ENCODE data around the gene MRGPRG. TPM values are rescaled to one million over a fixed set of nuclear protein-coding genes. Genes with fewer than 3 reads are reported as not detected.

MRGPRG gene
- total RNA-seq, 1 experiment from 2014 or later: not detected

DNA sequence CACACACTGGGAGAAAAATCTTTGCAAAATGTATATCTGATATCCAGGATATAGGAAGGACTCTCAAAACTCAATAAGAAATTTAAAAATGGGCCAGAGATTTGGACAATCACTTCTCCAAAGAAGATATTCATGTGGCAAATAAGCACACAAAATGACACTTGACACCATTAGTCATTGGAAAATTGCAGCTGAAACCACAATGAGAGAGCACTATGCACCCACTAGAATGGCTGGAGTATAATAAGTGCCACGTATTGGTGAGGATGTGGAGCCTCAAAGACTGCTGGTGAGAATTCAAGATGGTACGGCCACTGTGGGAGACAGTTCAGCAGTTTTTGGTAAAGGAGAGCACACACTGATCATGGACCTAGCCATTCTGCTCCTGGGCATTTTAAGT is 40.7 kb downstream of the MRGPRG start:
- Histone ChIP-seq H3K4me3 (ENCODE audit: low read depth, low read length, poor library complexity, severe bottlenecking) (no peak overlapping the region), H3K27me3 (replicated peaks; ENCODE audit: insufficient read depth, low read depth, low read length, poor library complexity) (no peaks in the 10 kb centered on the region), H3K4me1 (ENCODE audit: insufficient read depth, low read length, poor library complexity, severe bottlenecking) (no peaks in the 10 kb centered on the region), H3K9me3 (ENCODE audit: low read depth, low read length, poor library complexity, severe bottlenecking) (peaks cover 11% of the 10 kb centered on the region), H3K27ac (ENCODE audit: low read depth, low read length, poor library complexity, severe bottlenecking) (no peak overlapping the region), H3K36me3 (ENCODE audit: insufficient read depth, low read length, poor library complexity, severe bottlenecking) (no peaks in the 10 kb centered on the region)
- intact Hi-C loops (cut with micrococcal nuclease; ENCODE audit: unreplicated experiment): no loop called here
- POLR2A ChIA-PET (ENCODE audit: low non-redundant PET): no interaction called here
- no peak for DNase-seq (ENCODE audit: low spot score)
- TF ChIP-seq CTCF (conservative IDR thresholded peaks at IDR 0.05; ENCODE audit: low read depth, low read length) (no peak), EZH2 (IDR thresholded peaks at IDR 0.05; ENCODE audit: borderline replicate concordance, low read depth, low read length, poor library complexity, severe bottlenecking) (no peak)
- no TSS peak for BruUV-seq (replicated peaks)
- CTCF ChIA-PET: no interaction called here

- BruUV-seq (replicated peaks): no TSS peak
- CTCF ChIA-PET: no interaction called here
Observed at GRCh38 chr11:3176487-3176886, 42.1 kb downstream of the MRGPRG start.

GRCh38 chr11:3175194-3175593 is 43.4 kb downstream of the MRGPRG start:
- H3K4me3 ChIP-seq (ENCODE audit: low read depth, low read length, poor library complexity, severe bottlenecking): no peak overlapping the region
- no TSS peak for BruUV-seq (replicated peaks)
- H3K4me1 ChIP-seq (ENCODE audit: insufficient read depth, low read length, poor library complexity, severe bottlenecking): no peaks in the 10 kb centered on the region
- no peaks in the 10 kb centered on the region for H3K36me3 ChIP-seq (ENCODE audit: insufficient read depth, low read length, poor library complexity, severe bottlenecking)
- TF ChIP-seq EZH2 (IDR thresholded peaks at IDR 0.05; ENCODE audit: borderline replicate concordance, low read depth, low read length, poor library complexity, severe bottlenecking) (no peak), CTCF (conservative IDR thresholded peaks at IDR 0.05; ENCODE audit: low read depth, low read length) (no peak)
- H3K27me3 ChIP-seq (replicated peaks; ENCODE audit: insufficient read depth, low read depth, low read length, poor library complexity): no peaks in the 10 kb centered on the region
- H3K9me3 ChIP-seq (ENCODE audit: low read depth, low read length, poor library complexity, severe bottlenecking): peaks cover 11% of the 10 kb centered on the region
- no peak for DNase-seq (ENCODE audit: low spot score)
- ChIA-PET POLR2A (ENCODE audit: low non-redundant PET) (no interaction called here), CTCF (no interaction called here)
- no peak overlapping the region for H3K27ac ChIP-seq (ENCODE audit: low read depth, low read length, poor library complexity, severe bottlenecking)
- intact Hi-C loops (cut with micrococcal nuclease; ENCODE audit: unreplicated experiment): no loop called here

More at GRCh38 chr11:3176487-3176886, 42.1 kb downstream of the MRGPRG start:
- intact Hi-C loops (cut with micrococcal nuclease; ENCODE audit: unreplicated experiment): no loop called here
- no peak overlapping the region for H3K4me3 ChIP-seq (ENCODE audit: low read depth, low read length, poor library complexity, severe bottlenecking)
- H3K4me1 ChIP-seq (ENCODE audit: insufficient read depth, low read length, poor library complexity, severe bottlenecking): no peaks in the 10 kb centered on the region
- TF ChIP-seq EZH2 (IDR thresholded peaks at IDR 0.05; ENCODE audit: borderline replicate concordance, low read depth, low read length, poor library complexity, severe bottlenecking): no peak
- no peak for TF ChIP-seq CTCF (conservative IDR thresholded peaks at IDR 0.05; ENCODE audit: low read depth, low read length)
- POLR2A ChIA-PET (ENCODE audit: low non-redundant PET): interaction anchor here (0.6 kb wide), 1 partner anchor 239 kb away, joined by 13 read pairs; no protein-coding TSS in a partner anchor
- H3K27me3 ChIP-seq (replicated peaks; ENCODE audit: insufficient read depth, low read depth, low read length, poor library complexity): no peaks in the 10 kb centered on the region
- no peaks in the 10 kb centered on the region for H3K36me3 ChIP-seq (ENCODE audit: insufficient read depth, low read length, poor library complexity, severe bottlenecking)
- H3K9me3 ChIP-seq (ENCODE audit: low read depth, low read length, poor library complexity, severe bottlenecking): peaks cover 11% of the 10 kb centered on the region
- no peak for DNase-seq (ENCODE audit: low spot score)
- no peak overlapping the region for H3K27ac ChIP-seq (ENCODE audit: low read depth, low read length, poor library complexity, severe bottlenecking)
